Measurements from ENCODE around the gene DIPK2B. TPM values are rescaled to one million over a fixed set of nuclear protein-coding genes. Genes with fewer than 3 reads are reported as not detected.

DIPK2B gene
- total and polyA plus RNA-seq, 2 donors (not counting 1 experiment from before 2014, with no cell fraction given), result not detected

DNA sequence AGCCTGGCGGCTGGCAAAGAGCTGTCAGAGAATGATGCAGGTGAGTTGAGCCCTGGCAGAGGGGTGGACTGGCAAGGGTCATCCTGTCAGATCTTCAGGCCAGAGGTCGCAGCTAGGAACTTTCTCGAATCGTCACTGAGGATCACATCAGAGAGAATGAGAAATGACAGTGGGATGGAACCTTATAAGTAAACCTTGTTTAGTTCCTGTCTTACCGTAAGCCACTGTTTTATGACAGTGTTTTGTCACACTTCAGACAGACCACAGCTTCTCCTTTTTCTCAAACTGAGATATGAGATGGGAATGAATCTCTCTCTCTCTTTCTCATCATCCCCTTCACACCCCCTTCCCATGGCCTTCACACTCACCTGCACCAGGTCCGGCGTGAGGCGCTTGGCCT, 9.3 kb downstream of the DIPK2B start:
- peak; percentile 21 for ATAC-seq (ENCODE audit: low read depth)
- ChIA-PET POLR2A (no interaction called here), CTCF (no interaction called here)
- H3K9me3 ChIP-seq (ENCODE audit: control extremely low read depth in 1 of 3, control insufficient read depth in 2 of 3, insufficient read depth in 1 of 3, low read length in 2 of 3), result no peaks in the 10 kb centered on the region
- H2AFZ ChIP-seq (ENCODE audit: insufficient read depth, low read depth, low read length, poor library complexity, severe bottlenecking), result peak overlapping the region; percentile 36
- H3K79me2 ChIP-seq (ENCODE audit: control insufficient read depth, insufficient read depth, low read length), result no peaks in the 10 kb centered on the region
- Mint-ChIP-seq H3K4me3 (peak overlapping the region; percentile 43), H3K27me3 (no peaks in the 10 kb centered on the region), H3K4me1 (peaks cover 21% of the 10 kb centered on the region), H3K27ac (peak overlapping the region; percentile 60), H3K9me3 (ENCODE audit: insufficient read depth) (no peaks in the 10 kb centered on the region)
- no peaks in the 10 kb centered on the region for H4K20me1 ChIP-seq (ENCODE audit: control insufficient read depth, insufficient read depth, low read length, poor library complexity, severe bottlenecking)
- DNase-seq, result peak; percentile 42
- peak overlapping the region in 1 of 5 experiments; percentile 9 for H3K4me3 ChIP-seq (ENCODE audit: control extremely low read depth in 1 of 5, extremely low read depth in 1 of 5, insufficient read depth in 1 of 5, low read depth in 2 of 5, low read length in 4 of 5)
- no peaks in the 10 kb centered on the region for H3K27me3 ChIP-seq (replicated peaks in 1 of 4; ENCODE audit: control extremely low read depth in 1 of 4, control insufficient read depth in 3 of 4, insufficient read depth in 4 of 4, low read length in 3 of 4)
- TF ChIP-seq, protein P1, sequence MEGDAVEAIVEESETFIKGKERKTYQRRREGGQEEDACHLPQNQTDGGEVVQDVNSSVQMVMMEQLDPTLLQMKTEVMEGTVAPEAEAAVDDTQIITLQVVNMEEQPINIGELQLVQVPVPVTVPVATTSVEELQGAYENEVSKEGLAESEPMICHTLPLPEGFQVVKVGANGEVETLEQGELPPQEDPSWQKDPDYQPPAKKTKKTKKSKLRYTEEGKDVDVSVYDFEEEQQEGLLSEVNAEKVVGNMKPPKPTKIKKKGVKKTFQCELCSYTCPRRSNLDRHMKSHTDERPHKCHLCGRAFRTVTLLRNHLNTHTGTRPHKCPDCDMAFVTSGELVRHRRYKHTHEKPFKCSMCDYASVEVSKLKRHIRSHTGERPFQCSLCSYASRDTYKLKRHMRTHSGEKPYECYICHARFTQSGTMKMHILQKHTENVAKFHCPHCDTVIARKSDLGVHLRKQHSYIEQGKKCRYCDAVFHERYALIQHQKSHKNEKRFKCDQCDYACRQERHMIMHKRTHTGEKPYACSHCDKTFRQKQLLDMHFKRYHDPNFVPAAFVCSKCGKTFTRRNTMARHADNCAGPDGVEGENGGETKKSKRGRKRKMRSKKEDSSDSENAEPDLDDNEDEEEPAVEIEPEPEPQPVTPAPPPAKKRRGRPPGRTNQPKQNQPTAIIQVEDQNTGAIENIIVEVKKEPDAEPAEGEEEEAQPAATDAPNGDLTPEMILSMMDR (IDR thresholded peaks at IDR 0.05), result no peak
- TF ChIP-seq EZH2 (IDR thresholded peaks at IDR 0.05; ENCODE audit: borderline replicate concordance, insufficient read depth, low read depth, low read length, poor library complexity, severe bottlenecking), result no peak
- peaks cover 16 to 19% of the 10 kb centered on the region in 2 donors for H3K4me1 ChIP-seq (ENCODE audit: control insufficient read depth in 2 of 2, insufficient read depth in 2 of 2, low read length in 2 of 2)
- H3K9ac ChIP-seq (ENCODE audit: low read length), result no peak overlapping the region
- intact Hi-C loops (cut with micrococcal nuclease), result no loop called here
- H3K27ac ChIP-seq (ENCODE audit: low read length in 2 of 2), result peak overlapping the region; percentile 43 to 58
- no peaks in the 10 kb centered on the region for H3K36me3 ChIP-seq (replicated peaks in 1 of 2; ENCODE audit: control extremely low read depth in 1 of 2, control insufficient read depth in 1 of 2, extremely low read depth in 1 of 2, insufficient read depth in 2 of 2, low read length in 1 of 2)
- H3K4me2 ChIP-seq (replicated peaks; ENCODE audit: low read depth, low read length, poor library complexity, severe bottlenecking), result peak overlapping the region; percentile 41
- WGBS (ENCODE audit: insufficient coverage), result 27% methylated on average over 7 of the region's 8 CpGs

DNA sequence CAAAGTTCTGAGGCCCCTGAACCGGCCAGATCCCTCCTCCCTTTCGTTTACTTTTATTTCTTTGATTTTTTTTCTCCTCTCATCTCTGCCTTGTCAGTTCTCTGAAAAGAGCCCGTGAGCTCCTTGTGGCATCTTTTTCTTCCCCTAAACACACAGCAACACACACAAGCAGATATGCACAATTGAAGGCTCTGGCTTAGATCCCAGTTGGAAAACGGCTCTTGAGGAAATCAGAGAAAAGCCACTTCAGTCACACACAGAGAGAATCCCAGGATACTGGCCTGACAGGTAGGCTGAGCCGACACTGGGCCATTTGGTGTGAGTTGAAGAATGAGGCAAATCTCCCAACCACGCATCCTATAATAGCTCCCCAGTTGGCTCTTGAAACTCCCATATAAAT, 12.9 kb downstream of the DIPK2B start:
- Mint-ChIP-seq H3K27me3 (no peaks in the 10 kb centered on the region), H3K27ac (no peak overlapping the region), H3K4me3 (peak overlapping the region; percentile 87), H3K9me3 (ENCODE audit: insufficient read depth) (no peaks in the 10 kb centered on the region), H3K4me1 (peaks cover 21% of the 10 kb centered on the region)
- peak overlapping the region in 2 of 5 experiments; percentile 54 to 57 for H3K4me3 ChIP-seq (ENCODE audit: control extremely low read depth in 1 of 5, extremely low read depth in 1 of 5, insufficient read depth in 1 of 5, low read depth in 2 of 5, low read length in 4 of 5)
- DNase-seq, result no peak
- POLR2A ChIA-PET, result no interaction called here
- intact Hi-C loops (cut with micrococcal nuclease), result no loop called here
- peak overlapping the region; percentile 66 for H3K4me2 ChIP-seq (replicated peaks; ENCODE audit: low read depth, low read length, poor library complexity, severe bottlenecking)
- no peaks in the 10 kb centered on the region for H3K36me3 ChIP-seq (replicated peaks in 1 of 2; ENCODE audit: control extremely low read depth in 1 of 2, control insufficient read depth in 1 of 2, extremely low read depth in 1 of 2, insufficient read depth in 2 of 2, low read length in 1 of 2)
- H3K4me1 ChIP-seq (ENCODE audit: control insufficient read depth in 2 of 2, insufficient read depth in 2 of 2, low read length in 2 of 2), result peaks cover 16 to 19% of the 10 kb centered on the region in 2 donors
- peak overlapping the region; percentile 65 for H2AFZ ChIP-seq (ENCODE audit: insufficient read depth, low read depth, low read length, poor library complexity, severe bottlenecking)
- H4K20me1 ChIP-seq (ENCODE audit: control insufficient read depth, insufficient read depth, low read length, poor library complexity, severe bottlenecking), result no peaks in the 10 kb centered on the region
- ATAC-seq (ENCODE audit: low read depth), result no peak
- no peaks in the 10 kb centered on the region for H3K9me3 ChIP-seq (ENCODE audit: control extremely low read depth in 1 of 3, control insufficient read depth in 2 of 3, insufficient read depth in 1 of 3, low read length in 2 of 3)
- H3K9ac ChIP-seq (ENCODE audit: low read length), result no peak overlapping the region
- CTCF ChIA-PET, result interaction anchor here (0.8 to 1.5 kb wide), 3 partner anchors 10 to 1371 kb away, joined by 3 to 5 read pairs (median 3); no protein-coding TSS in a partner anchor
- no peak for TF ChIP-seq EZH2 (IDR thresholded peaks at IDR 0.05; ENCODE audit: borderline replicate concordance, insufficient read depth, low read depth, low read length, poor library complexity, severe bottlenecking)
- TF ChIP-seq, protein P1 (IDR thresholded peaks at IDR 0.05), result no peak
- no peaks in the 10 kb centered on the region for H3K79me2 ChIP-seq (ENCODE audit: control insufficient read depth, insufficient read depth, low read length)
- WGBS (ENCODE audit: insufficient coverage), result no CpG with 5 or more reads among the region's 6 CpGs
- no peak overlapping the region for H3K27ac ChIP-seq (ENCODE audit: low read length in 2 of 2)
- H3K27me3 ChIP-seq (replicated peaks in 1 of 4; ENCODE audit: control extremely low read depth in 1 of 4, control insufficient read depth in 3 of 4, insufficient read depth in 4 of 4, low read length in 3 of 4), result no peaks in the 10 kb centered on the region

Measured in B cell (primary cell).